NCI-H82 treated with DMSO at 0.1 percent for 48 hours (cell line): ENCODE measurements around the gene RNF149.

Source experiments
- DNase-seq: peaks from one replicate; lab custom pipeline; 2025; ENCODE audit not compliant: unreplicated experiment; lab: John Stamatoyannopoulos, UW

The RNF149 gene

GRCh38 chr2:101296371-101296770 is 12.1 kb downstream of the RNF149 start:
- DNase-seq = no peak

DNA sequence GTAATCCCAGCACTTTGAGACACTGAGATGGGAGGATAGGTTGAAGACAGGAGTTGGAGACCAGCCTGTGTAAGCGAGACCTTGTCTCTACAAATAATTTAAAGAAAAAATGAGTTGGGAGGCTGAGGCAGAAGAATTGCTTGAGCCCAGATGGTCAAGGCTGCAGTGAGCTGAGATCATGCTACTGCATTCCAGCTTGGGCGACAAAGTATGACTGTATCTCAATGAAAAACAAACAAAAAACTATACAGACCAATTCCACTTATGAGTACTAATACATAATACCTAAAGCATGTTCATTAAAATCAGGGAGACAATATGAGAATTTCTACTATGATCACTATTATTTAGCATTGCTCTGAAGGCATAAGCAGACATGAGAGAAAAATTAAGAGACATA is 12.6 kb downstream of the RNF149 start:
- DNase-seq = no peak

DNA sequence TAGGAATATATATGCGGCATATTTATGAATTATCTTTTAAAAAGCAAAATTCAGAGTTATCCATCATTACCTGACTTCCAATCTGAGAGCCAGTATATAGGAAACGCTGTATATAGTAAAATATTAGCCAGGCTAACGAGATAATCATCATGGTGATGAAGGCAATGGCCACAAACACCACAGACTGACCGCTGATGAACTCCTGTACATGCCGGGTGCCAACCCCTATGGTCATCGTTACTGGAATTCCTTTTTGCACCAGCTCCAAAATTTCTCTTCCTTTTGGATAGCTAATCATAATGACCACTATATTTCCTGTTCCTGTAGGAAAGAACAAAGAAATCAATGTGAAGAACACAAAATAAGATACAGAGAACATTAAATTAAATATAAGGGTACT is 13.6 kb downstream of the RNF149 start:
- DNase-seq = no peak

DNA sequence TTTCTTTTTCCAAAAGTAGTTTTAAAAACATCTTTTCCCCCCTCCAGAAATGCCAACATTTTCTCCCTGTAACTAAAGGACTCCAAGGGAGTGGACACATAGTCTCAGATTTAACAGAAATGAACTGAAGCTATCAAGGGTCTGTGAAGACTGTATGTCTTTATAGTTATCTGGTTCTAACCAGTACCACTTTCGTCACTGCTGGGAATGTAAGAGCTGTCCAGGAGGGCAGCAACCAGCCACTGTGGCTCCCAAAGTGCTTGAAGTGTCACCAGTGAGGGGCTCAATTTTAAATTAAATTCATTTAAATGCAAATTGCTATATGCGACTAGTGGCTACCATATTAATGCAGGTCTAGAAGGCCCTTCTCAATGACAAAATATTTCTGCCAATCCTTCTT is 15.0 kb downstream of the RNF149 start:
- no peak for DNase-seq

DNA sequence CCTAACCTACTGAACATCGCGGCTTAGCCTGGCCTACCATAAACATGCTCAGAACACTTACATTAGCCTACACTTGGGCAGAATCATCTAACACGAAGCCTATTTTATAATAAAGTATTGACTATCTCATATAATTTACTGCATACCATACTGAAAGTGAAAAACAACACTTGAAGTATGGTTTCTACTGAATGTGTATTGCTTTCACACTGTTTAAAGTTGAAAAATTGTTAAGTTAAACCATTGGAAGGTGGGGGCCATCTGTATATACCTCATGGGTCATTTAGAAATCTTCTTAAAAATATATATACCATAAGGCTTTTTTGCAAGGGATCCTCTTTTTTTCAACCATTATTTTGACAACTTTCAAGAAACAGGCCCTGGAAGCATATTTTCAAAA is 16.5 kb downstream of the RNF149 start:
- DNase-seq = no peak

DNA sequence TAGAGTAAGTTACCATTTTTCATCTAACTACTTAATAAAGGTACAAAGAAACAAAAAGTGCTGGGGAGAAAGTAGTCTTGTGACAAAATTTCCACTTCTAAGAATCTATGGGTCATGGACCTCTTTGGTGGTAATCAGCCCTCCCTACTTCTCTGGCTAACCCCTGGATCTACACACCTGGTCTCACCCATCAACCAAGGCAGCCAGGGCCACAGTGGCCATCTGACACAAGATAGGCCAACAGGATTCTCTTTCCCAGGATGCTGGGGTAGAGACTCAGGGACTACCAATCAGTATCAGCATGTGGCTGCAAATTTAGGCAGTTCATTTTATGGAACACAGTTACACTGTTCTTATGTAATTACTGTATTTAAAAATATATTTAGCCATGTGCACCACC is 17.8 kb downstream of the RNF149 start:
- no peak for DNase-seq

- DNase-seq = no peak
Measured at GRCh38 chr2:101287303-101287702, 21.2 kb downstream of the RNF149 start.

- DNase-seq = no peak
Measured at GRCh38 chr2:101286684-101287083, 21.8 kb downstream of the RNF149 start.

DNA sequence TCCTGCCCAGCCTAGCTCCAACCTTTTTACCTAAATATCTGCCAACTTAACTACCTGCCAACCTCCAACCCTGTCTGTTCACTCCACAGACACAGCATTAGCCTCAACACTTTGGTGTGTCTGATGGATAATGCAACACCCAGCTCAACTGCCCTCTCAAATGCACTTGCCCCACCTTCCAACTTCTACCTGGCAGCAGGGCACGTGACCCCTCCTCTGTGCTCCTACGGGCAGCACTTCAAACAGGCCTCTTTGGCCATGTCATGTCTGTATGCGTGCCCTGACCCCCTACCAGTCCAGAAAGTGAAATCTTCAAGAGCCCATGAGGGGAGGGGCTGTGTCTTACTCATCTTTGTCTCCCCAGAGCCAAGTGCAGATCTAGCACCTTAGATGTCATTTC is 25.5 kb downstream of the RNF149 start:
- no peak for DNase-seq

- DNase-seq = no peak
Measured at GRCh38 chr2:101281482-101281881, 27.0 kb downstream of the RNF149 start.

GRCh38 chr2:101278925-101279324 is 29.6 kb downstream of the RNF149 start:
- DNase-seq = no peak

GRCh38 chr2:101277111-101277510 is 31.4 kb downstream of the RNF149 start:
- no peak for DNase-seq

DNA sequence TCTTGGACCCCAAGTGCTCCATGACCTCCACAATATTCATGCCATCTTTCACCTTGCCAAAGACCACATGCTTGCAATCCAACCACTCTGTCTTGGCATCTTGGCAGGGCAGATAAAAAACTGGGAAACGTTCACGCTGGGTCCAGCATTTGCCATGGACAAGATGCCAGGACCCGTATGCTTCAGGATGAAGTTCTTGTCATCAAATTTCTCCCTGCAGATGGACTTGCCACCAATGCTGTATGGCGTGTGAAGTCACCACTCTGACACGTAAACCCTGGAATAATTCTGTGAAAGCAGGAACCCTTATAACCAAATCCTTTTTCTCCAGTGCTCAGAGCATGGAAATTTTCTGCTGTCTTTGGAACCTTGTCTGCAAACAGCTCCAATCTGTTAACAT is 34.4 kb downstream of the RNF149 start:
- DNase-seq = no peak

- DNase-seq = no peak
Measured at GRCh38 chr2:101273056-101273455, 35.4 kb downstream of the RNF149 start.

DNA sequence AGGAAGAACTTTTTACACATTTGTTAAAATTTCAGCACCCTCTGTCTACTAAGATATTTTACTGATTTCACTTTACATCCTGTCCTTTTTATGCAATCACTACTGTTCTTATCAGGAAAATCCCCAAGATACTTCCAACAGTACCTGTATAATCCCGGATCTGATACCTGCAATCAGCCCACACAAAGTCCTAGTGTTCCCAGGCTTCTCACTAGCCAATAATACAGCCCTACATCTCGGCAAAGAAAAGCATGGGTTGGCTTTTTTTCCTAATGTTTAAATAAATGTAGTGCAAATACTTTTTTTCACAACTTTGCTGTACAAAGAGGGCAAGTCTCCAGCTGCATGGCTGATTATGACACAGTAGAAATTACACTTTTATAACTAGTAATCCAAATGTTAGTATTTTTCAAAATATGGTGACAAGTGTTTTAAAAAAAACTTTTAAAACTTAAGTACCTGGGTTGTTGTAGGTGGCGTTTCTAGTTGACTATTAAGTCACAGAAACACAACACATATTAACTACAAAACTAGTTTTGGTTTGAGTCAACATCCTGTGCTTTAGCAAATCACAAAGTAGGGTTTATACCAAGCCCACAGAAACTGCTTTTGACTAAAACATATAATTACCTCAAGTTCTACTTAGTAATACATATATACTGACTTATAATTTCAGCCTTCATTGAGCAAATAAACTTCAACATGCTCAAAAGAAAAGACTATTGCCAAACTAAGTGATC is 36.3 kb downstream of the RNF149 start:
- no peak for DNase-seq

- no peak for DNase-seq
Measured at GRCh38 chr2:101270700-101271259, 37.7 kb downstream of the RNF149 start.

GRCh38 chr2:101267671-101268656 is 40.5 kb downstream of the RNF149 start:
- DNase-seq = no peak

GRCh38 chr2:101265893-101266499 is 42.5 kb downstream of the RNF149 start:
- no peak for DNase-seq

- no peak for DNase-seq
Measured at GRCh38 chr2:101264360-101264939, 44.1 kb downstream of the RNF149 start.

GRCh38 chr2:101263377-101263800 is 45.1 kb downstream of the RNF149 start:
- DNase-seq = no peak

DNA sequence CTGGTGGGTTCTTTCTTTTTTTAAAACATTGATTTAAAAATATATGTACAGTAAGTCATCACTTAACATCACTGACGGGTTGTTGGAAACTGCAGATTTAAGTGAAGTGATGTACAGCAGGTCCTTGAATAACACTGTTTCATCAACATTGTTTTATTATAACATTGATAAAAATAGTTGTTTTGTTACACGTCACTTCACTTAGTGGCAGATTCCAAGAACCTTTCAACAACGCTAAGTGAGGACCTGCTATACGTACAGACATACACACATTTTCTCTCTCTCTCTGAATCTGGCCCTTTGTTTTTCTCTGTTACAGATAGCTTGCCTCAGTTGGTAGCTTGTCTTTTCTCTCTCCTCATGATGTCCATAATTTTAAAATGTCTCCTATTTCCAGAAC is 46.4 kb downstream of the RNF149 start:
- DNase-seq = no peak
